ENCODE results near the gene DMRT1. TPM values are rescaled to one million over a fixed set of nuclear protein-coding genes. Genes with fewer than 3 reads are reported as not detected.

The DMRT1 gene
- polyA plus RNA-seq, 5 donors = 0.10 TPM; not detected in 4

DNA sequence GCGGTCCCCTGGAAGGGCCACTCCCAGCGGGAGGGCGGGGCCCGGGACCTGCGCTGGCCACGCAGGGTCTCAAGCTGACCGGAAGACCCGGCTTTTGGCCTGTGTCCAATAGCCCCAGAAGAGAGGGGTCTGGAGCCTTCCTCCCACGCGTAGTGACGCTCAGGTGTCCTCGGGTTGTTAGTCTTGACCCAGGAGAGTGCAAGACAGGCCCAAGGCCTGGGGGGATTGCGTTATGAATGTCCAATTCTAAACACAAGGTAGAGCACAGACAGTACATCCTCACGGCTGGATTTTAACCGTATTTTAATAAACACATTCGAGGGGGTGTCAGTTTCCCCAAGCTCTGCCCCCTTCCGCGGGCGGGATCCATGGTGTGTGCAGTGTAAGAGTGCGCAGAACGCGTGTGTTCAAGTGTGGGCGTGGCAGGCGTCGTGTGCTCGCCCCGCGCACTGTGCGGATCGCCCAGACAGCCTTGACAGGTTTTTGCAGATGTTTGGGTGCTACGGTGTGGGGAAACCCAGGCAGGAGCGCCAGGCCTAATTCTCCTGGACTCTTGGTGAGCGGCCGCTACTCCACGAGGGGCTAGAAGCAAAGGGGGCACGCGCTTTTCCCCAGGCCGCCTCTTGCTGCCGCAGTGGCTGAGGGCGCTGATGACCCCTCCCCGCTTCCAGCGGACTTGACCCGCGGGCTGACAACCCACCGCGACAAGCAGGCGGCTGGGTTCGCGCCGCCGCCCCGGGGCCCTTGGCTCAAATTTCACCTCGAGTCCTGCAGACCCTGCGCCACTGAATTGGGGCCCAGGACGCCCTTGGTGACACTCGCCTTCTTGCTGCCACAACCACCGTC is 128.9 kb downstream of the DMRT1 start:
- DNase-seq = no peak

DNA sequence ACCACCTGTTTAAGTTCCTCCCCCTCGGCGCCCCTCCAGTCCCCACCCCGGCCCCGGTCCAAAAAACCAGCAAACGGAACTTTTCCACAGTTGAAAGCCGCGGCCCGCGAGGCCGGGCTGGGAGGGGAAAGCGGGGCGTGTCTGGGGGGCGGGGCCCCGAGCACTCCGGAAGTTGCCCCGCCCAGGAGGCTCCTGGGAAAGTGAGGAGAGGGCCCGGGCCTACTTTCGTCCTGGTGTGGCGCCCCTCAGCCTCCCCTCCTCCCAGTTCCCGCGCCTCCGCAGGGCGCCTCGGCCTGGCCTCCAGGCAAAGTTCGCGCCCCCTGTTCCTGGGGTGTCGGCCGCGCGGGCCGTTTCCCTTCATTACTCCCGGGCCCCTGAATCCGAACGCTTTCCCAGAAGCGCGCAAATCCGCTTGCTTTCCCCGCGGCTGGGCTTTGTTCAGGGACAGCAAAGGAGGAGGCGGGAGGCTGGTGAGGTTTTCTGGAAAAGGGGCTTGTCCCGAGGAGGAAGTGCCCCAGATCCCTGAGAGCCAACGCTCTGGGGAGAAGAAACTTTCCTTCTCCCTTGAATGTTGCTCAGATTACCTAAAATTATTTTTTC is 130.5 kb downstream of the DMRT1 start:
- DNase-seq = no peak

DNA sequence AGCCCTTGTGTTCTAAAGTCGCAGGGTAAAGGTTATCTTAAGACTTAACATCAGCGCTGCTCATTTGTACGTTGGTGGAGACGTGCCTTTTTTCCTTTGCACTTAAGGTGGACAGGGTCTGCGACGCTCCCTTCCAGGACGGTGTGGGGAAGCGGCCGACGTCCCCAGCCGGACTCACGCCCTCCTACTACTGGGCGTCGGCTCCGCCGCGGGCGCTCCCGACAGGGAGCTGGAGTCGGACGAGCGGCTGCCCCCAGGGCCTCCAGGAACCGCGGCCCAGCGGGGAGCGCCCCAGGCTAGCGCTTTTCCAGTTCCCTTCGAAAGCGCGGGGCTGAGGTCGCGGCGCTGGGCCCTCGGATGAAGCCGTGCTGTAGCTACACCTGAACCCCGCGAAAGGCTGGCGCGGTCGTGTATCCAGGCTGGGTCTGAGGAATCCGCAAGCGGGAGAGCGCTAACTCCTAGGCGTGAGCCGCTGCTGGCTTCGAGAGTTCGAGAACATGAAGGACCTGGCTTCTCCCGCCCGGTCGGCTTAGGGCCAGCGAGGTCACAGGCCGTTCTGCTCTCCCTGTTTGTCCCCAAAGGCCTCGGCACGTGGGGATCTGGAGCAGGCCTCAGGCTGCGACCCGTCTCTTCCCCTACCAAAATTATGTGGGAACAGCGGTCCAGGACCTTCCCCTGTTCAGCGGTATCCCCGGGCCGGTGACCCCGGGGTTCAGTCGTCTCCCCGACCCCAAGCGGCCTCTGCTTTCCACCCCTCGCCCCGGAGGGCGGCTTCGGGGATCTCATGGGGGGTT is 131.2 kb downstream of the DMRT1 start:
- no peak for DNase-seq

DNA sequence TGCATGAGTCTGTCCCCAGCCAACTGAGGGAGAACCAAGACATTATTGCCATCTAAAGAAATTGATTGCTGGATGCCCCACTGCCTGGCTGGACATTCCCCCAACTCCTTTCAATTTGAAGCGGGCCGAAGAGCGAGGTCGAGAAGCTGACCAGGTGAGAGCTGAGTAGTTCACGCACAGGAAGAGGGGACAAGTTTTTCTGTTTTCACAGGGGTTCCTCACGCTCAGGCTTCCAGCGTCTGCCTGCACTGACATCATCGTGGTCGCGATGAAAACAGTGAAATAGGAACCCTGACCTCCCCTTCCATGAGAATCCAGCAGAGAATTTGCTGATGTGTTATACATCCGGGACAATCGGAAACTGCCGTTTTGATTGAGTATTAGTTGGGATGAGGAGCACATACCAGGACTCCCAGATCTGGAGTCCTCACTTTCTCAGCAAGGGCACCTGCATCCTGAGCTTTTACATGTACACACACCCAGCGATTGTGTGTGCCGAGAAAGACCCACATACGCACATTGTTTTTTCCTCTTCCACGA is 131.9 kb downstream of the DMRT1 start:
- DNase-seq = no peak

DNA sequence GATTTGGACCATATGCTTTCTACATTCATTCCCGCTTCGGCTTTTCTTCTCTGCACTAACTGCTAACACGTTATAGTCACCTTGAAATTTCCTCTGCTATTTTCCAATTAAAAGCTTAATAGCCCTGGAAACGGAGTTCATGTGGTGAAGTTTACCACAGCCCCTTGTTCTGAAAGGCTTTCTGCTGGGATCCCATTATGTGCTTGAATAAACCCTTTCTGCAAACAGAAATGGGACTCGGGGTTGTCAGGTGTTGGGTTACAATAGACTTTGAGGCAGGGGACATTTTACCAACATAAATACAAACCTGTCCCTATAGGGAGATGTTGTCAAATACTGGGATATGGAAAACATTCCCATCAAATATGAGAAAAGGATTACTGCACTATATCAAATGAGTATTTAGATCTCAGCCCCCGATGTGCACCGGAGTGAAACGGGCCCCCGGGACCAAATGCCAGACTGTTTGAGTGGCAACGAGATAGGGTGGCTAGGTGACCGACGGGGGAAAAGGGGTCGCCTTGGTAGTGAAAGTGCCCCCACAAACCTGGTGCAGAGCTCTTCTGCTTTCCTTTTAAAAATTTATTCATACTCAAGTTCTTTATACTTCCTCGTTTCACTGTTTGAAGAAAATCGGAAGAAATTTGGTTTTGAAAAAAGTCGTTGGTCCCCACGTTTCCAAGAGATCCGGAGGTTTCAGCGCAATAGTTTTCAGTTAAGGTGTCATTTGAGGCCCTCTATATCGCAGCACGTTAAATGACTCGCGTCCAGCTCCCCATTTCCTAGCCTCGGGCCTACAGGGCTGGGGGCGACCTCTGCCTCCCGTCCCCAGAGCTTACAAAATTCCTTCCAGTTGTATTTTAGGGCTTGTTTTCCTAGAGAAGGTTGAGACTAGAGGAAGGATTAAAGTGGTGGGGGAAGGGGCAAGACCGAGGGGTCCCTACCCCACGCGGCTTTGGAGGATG is 132.8 kb downstream of the DMRT1 start:
- DNase-seq = no peak

DNA sequence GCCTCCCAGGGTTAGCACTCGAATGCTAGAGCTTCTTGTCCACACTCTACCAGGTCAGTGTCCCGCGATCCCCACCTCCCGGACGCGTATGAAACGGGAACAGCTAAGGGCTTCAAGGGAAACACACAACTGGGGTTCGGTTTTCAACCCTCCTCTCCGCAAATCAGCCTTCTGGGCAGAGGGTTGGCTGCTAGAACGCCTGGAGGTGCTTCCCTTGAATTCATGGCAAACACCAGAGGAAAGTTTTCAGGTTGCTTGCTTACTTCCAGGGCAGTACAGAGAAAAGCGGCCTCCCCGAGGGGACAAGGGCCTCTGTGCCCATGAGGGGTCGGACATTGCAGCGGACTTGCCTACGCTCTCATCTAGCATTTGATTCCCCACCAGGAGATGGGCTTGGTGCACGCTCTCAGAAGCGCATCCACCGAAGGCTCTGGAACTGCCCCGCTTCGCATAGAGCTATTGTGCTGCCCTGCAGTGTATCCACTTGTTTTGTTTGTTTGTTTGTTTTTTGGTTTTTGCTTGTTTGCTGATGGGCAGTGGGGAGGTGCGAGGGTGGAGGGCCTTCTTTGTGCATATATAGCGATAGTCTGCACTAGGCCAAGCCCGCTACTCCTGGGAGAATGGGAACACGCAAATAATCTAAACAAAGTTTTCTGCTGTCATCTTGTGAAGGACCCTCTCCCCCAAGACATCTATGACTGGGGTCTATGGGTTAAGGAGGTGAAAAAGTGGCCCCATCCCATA is 133.7 kb downstream of the DMRT1 start:
- no peak for DNase-seq

DNA sequence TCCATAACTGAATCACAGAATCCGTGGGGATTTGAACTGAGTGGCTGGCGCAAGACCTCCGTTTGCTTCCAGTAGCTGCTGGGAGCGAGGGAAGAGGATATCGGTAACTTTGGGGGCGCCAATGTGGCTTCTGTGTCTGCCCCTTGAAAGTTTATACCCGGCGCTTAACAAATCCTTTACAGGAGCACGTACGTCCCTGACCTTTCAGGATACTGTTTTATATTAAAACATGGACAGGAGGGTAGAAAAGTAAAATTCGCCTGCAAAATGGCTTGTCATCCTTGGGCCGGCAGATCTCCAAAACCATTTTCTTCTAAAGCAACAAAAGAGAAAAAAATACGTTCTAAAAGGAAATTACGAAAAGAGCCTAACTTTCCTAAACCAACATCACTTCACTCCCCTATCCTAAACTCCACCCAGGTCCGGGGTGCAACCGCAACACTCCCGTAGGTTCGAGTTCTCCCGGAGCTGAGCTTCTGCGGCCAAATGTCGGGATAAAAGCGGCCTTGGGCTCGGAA is 134.3 kb downstream of the DMRT1 start:
- DNase-seq = no peak

DNA sequence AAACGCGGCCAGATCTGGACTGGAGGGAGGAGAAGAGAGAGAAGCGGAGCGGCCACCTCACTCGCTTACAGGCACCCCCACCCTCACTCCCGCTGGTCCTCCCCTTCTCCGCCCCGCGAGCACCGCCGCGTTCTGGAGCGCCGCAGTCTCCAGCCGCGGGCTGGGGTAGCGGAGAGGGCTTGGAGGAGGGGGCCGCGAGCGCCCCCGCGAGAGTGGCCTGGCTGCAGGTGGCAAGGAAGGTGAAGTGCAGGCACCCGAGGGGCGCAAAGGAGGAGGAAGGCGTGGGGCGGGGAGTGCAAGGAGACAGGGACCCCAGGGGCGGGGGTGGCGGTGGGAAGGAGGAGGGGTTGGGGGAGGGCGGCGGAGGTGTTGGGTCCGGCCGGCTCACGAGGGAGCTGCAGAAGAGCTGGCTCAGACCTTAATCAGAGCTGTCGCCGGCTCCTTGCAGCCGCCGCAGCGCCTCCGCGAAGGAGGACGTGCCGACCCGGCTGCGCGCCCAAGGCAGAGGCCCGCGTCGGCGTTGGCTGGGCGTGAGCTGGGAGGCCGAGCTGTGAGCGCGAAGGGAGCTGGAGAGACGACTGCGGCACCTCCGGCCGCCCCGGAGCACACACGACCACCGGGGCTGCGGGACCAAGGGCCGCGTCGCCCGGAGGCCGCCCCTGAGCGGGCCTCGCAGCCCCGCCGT is 134.9 kb downstream of the DMRT1 start, which contains the start of gene DMRT3:
TSS of gene DMRT3 (plus strand) at position 398 of the 685 bp plus-strand sequence. CDS start 347 bp downstream, outside the sequence.
- no peak for DNase-seq

DNA sequence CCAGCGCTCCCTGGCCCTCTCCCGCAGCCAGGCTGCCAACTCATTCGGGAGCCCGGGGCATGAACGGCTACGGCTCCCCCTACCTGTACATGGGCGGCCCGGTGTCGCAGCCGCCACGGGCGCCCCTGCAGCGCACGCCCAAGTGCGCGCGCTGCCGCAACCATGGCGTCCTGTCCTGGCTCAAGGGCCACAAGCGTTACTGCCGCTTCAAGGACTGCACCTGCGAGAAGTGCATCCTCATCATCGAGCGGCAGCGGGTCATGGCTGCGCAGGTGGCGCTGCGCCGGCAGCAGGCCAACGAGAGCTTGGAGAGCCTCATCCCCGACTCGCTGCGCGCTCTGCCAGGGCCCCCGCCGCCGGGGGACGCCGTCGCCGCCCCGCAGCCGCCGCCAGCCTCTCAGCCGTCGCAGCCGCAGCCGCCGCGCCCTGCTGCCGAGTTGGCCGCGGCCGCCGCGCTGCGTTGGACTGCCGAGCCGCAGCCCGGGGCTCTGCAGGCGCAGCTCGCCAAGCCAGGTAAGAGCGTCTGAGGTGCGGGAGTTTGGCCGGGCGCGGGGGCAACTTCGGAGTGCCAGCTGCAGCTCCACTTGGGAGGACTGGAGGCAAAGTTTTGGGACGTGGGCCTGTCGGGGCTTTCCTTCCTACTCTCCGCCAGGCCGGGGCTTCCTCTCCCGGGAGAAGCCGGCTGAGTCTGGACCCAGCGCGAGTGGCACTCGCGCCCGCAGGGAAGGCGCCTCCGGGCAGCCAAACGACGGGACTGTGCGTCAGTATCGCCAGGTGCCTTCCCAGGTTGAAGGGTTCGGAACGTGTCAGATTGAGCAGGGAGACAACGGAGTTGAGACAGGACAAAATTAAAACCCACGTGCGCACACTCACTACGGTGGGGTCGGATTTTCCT is 135.7 kb downstream of the DMRT1 start:
- DNase-seq = no peak

DNA sequence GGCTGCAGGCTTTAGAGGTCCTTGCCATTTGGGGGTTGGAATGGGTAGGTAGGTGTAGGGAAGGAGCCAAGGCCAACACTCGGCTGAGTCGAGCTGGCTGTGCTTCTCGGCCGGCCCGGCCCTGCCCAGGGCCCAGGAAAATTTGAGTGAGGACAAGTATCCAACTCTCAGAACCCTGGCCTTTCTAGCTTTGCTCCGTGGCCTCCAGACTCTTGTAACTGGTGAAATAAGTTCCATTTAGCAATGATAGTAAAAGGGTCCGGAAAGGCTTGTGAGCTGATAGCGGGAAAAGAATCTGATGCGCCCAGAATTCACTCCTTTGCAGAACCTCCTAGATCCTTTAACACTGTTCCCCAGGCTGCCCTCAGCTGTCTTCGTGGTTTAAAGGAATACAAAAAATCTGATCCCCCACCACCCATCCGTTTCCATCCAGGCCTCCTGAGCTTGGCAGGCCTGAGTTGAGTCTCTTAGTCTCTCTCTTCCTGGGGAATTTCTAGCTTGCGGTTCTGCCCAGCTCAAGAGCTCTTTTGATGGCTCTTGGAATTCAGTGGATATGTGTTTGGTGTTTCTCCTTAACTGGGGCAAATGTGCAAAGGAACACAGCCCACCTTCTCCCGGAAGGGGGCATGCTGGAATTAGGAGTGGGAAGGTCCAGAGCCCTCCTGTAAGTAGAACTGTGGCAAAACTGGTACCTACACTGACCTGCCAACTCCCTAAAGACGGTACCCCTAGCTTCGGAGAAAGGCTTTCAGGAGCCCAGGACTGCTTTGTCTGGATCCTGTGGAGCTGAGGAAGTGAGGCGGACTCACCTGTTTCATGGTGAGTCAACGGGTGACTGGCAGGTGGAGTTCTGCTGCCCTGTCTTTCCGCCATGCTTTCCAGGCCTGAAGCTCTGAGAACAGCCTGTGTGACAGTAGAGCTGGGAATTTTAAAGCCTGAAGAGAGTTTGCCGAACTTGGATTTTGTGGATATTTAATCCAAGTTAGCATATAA is 136.6 kb downstream of the DMRT1 start:
- no peak for DNase-seq

DNA sequence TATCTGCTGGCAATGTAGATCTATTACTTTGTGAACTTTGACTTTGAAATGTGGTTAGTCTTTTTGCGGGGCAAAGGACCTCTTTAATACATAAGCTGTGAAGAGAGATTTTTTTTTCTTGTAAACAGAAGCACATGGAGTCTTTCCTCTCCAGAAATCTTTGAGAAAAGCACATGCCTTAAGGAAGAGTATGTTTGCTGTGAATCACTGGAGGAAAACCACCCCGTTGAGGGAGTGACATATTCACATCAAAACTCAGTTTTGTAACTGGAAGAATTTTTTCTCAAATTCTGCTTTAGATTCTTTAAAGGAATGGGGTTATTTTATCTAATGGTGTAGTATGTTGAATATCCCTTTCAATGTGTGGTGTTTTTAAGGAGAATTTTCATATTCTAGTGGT is 138.5 kb downstream of the DMRT1 start:
- DNase-seq = no peak

DNA sequence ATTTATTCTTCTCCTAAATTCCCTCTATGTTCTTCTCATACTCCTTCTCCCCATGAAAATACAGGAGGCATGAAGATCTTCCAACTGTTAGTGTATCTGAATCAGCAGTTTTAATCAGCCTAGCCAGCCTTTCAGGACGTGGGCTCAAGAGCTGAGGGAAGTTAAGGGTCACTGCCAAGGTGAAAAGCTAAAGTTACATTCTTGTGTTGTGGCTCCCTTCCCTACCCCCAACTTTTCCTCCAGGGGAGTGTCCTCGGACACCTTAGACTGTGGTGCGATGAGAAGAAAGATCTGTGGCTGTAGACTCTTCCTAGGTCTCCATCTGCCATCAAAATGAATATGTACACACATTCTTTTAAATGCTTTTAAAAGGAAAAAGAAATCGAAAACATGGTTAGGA is 139.1 kb downstream of the DMRT1 start:
- DNase-seq = no peak

DNA sequence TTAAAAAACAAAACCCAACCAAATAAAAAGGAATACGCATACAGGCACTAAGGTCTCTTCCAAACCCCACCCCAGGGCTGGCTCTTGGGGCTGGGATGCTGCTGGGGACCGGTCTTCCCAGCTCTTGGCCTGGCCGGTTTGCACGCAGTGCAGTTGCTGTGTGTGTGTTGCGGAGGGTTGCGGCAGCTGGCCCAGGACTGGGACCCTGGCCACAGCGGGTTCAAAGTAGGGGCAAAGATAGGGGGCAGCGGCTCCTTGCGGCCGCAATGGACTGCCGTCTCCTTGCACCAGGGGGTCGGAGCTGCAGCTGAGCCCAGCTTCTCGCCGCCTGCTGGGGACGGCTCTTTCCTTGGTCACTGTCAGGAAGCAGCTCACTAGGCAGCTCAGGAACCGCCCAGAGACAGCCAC is 140.0 kb downstream of the DMRT1 start:
- DNase-seq = no peak

DNA sequence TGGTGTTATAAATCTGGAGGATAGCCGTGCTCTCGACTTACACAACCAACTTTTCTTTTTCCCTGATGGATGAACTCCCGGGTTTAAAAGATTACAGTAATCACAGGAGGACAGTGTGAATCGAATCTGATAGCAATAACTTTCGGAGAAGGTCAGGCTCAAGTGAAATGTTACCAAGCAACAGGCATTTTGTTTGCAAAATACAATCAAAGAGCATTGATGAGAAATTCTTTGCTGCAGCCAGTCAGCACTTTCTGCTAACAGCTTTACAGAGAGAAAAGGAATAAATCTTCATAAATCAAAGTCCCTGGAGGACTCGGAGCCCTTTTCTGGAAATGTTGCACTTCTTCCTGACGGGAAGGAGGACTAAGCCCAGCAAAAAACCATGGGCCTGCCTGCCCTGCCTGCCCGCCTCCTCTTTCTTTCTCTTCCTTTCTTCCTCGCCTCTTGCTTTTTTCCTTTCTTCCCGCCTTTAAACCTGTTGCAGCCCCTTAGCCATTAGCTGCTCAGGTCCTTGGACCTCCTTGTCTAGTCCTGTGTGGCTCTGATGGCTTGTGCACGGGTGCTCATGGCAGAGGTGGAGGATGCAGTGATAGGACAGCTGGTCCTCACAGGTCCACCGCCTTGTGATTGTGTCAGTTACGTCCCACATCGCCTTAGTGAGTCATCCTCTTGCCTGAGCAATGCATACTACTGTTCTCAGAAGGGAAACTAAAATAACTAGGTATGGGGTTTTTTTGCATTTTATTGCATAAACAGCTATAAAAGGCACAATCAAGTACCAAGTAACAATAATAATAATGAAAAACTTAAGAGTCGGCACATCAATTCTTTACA is 141.1 kb downstream of the DMRT1 start:
- DNase-seq = no peak

DNA sequence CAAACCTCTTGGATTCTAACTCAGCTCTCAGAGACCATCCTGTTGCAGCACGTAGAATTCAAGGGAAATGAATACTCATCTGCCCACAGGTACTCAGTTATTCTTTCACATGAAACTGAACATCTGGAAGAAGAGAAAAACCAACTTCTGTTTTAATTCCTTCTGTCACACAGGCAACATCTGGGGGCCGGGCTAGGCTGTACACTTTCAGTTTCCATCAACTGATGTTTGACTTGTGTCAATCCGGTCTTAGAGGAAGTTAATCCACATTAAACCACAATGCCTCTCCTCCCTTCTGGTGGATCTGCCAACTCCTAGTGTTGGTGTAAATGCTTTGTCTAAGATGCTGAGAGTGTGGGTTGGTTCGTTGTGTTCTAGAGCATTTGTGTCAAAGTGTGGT is 152.5 kb downstream of the DMRT1 start:
- no peak for DNase-seq

DNA sequence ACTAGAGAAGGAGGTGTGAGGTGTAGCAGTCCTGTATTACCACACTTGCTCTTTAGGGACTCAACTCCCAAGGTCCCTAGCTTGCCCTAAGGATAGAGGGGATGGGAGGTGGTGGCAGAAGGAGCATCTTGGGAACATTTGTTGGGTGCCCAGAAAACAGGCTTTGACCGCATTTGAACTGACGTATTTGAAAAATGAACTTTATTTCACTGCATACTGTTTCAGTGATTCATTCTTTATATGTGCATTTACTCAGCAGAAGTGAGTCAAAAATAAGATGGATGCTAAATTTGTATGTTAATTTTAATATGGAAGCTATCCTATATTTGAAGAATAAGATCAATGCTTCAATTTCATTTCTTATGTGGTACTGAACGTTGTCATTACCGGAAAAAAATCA is 153.7 kb downstream of the DMRT1 start:
- DNase-seq = no peak
